Suprapubic skin (tissue), 4 donors: ENCODE measurements around the gene PYGL. TPM values are rescaled to one million over a fixed set of nuclear protein-coding genes. Genes with fewer than 3 reads are reported as not detected.

ENCODE experiments used
- DNase-seq, 2 donors: peaks; one replicate each; pipeline ENCODE4 v3.0.0-alpha.2; 2019; ENCODE audit warnings: low spot score in 2 of 2
- H3K27ac ChIP-seq: fragments of 200-600 bp; sonication (generic); one replicate; pipeline ENCODE4 v1.5.1; 2019
- H3K27me3 ChIP-seq: fragments of 200-600 bp; sonication (generic); one replicate; pipeline ENCODE4 v1.5.1; 2019
- H3K36me3 ChIP-seq: fragments of 200-600 bp; sonication (generic); one replicate; pipeline ENCODE4 v1.5.1; 2019
- H3K4me1 ChIP-seq: fragments of 200-600 bp; sonication (generic); one replicate; pipeline ENCODE4 v1.5.1; 2019
- H3K4me3 ChIP-seq: fragments of 200-600 bp; sonication (generic); one replicate; pipeline ENCODE4 v1.5.1; 2019; ENCODE audit warnings: mild to moderate bottlenecking
- H3K9me3 ChIP-seq: fragments of 200-600 bp; sonication (generic); one replicate; pipeline ENCODE4 v1.5.1; 2019
- CTCF ChIP-seq, 2 donors: fragments of 200-600 bp in 1 of 2; fragments of 450-650 bp in 1 of 2; sonication (generic) in 1 of 2; IDR thresholded peaks; one replicate each; pipeline ENCODE4 v1.5.1; 2016 to 2019; ENCODE audit warnings: antibody characterized with exemption in 2 of 2, mild to moderate bottlenecking in 1 of 2, moderate library complexity in 1 of 2
- EP300 ChIP-seq: sonication (generic); formaldehyde crosslinking; IDR thresholded peaks from one replicate; pipeline ENCODE4 v1.6.1; 2017; ENCODE audit warnings: antibody characterized with exemption
- POLR2A ChIP-seq, 2 donors: fragments of 450-650 bp; IDR thresholded peaks; one replicate each; pipeline ENCODE4 v1.6.1; 2017; ENCODE audit warnings: antibody characterized with exemption in 2 of 2, mild to moderate bottlenecking in 2 of 2, moderate library complexity in 2 of 2
- POLR2AphosphoS5 ChIP-seq, 3 donors: sonication (generic); formaldehyde crosslinking; IDR thresholded peaks; one replicate each; pipeline ENCODE4 v1.6.1; 2017; ENCODE audit warnings: antibody characterized with exemption in 3 of 3
- WGBS: methylation state at CpG from one replicate; pipeline ENCODE4 v1.1.5; 2018; 5-methylcytosine and 5-hydroxymethylcytosine counted together
- total RNA-seq, 4 donors: library from RNA; depleted of rRNA; stranded (reverse); fragments of >200 nt; gene quantifications; one replicate each; pipeline ENCODE4 v1.1.0, GENCODE V29; 2016

The PYGL gene
- total RNA-seq, 4 donors from 2014 or later = 43.3 to 73.4 (median 48.4) TPM

GRCh38 chr14:50953502-50953901, 9.2 kb upstream of the PYGL start:
- Histone ChIP-seq H3K9me3 (no peaks in the 10 kb centered on the region), H3K36me3 (no peaks in the 10 kb centered on the region), H3K27me3 (no peaks in the 10 kb centered on the region), H3K4me3 (no peak overlapping the region), H3K27ac (no peak overlapping the region), H3K4me1 (peaks cover 22% of the 10 kb centered on the region)
- TF ChIP-seq POLR2A (IDR thresholded peaks at IDR 0.05) = no peak
- DNase-seq = no peak
- 100% methylated on average over 1 of the region's 1 CpG for WGBS

GRCh38 chr14:50951032-50951431, 6.7 kb upstream of the PYGL start:
- Histone ChIP-seq H3K27me3 (no peaks in the 10 kb centered on the region), H3K4me1 (peaks cover 19% of the 10 kb centered on the region), H3K9me3 (no peaks in the 10 kb centered on the region), H3K4me3 (no peak overlapping the region), H3K27ac (no peak overlapping the region), H3K36me3 (no peaks in the 10 kb centered on the region)
- no peak for DNase-seq
- WGBS = 94% methylated on average over 6 of the region's 6 CpGs
- TF ChIP-seq EP300 (no peak), POLR2A (IDR thresholded peaks at IDR 0.05) (no peak), CTCF (IDR thresholded peaks at IDR 0.05) (no peak), POLR2AphosphoS5 (IDR thresholded peaks at IDR 0.05) (no peak)

- Histone ChIP-seq H3K4me3 (no peak overlapping the region), H3K27ac (no peak overlapping the region), H3K4me1 (peaks cover 15% of the 10 kb centered on the region), H3K36me3 (no peaks in the 10 kb centered on the region), H3K9me3 (no peaks in the 10 kb centered on the region), H3K27me3 (no peaks in the 10 kb centered on the region)
- DNase-seq = no peak
- TF ChIP-seq POLR2A (IDR thresholded peaks at IDR 0.05) (no peak), CTCF (IDR thresholded peaks at IDR 0.05) (no peak), POLR2AphosphoS5 (IDR thresholded peaks at IDR 0.05) (no peak), EP300 (no peak)
- 89% methylated on average over 2 of the region's 2 CpGs for WGBS
Observed at GRCh38 chr14:50948205-50948604, 3.9 kb upstream of the PYGL start.

- Histone ChIP-seq H3K36me3 (no peaks in the 10 kb centered on the region), H3K9me3 (no peaks in the 10 kb centered on the region), H3K4me1 (peaks cover 19% of the 10 kb centered on the region), H3K4me3 (no peak overlapping the region), H3K27me3 (no peaks in the 10 kb centered on the region), H3K27ac (peak overlapping the region; percentile 24)
- WGBS = 66% methylated on average over 4 of the region's 4 CpGs
- DNase-seq = no peak
- TF ChIP-seq POLR2AphosphoS5 (IDR thresholded peaks at IDR 0.05) (no peak), CTCF (IDR thresholded peaks at IDR 0.05) (no peak), POLR2A (IDR thresholded peaks at IDR 0.05) (no peak), EP300 (no peak)
Observed at GRCh38 chr14:50947446-50947845, 3.2 kb upstream of the PYGL start.

GRCh38 chr14:50946234-50946935, 2.1 kb upstream of the PYGL start:
- DNase-seq = no peak
- H3K36me3 ChIP-seq = no peaks in the 10 kb centered on the region
- H3K4me3 ChIP-seq = no peak overlapping the region
- H3K4me1 ChIP-seq = peaks cover 19% of the 10 kb centered on the region
- TF ChIP-seq POLR2AphosphoS5 (IDR thresholded peaks at IDR 0.05) = no peak
- TF ChIP-seq CTCF (IDR thresholded peaks at IDR 0.05) = no peak
- TF ChIP-seq EP300 = no peak
- WGBS = 92% methylated on average over 5 of the region's 5 CpGs
- no peak overlapping the region for H3K27ac ChIP-seq
- H3K9me3 ChIP-seq = no peaks in the 10 kb centered on the region
- H3K27me3 ChIP-seq = no peaks in the 10 kb centered on the region
